Astrocyte (in vitro differentiated cells and primary cell): Measurements from ENCODE around the gene ACTN4. TPM values are rescaled to one million over a fixed set of nuclear protein-coding genes. Genes with fewer than 3 reads are reported as not detected.

ENCODE experiments used
- DNase-seq: peaks from one replicate; pipeline ENCODE4 v3.0.0-alpha.2; 2010; ENCODE audit warnings: low read depth
- FAIRE-seq: peaks from 2 replicates; lab custom pipeline; 2011; peaks lifted over from hg19 to GRCh38; lab: Jason Lieb, UNC
- H2AFZ ChIP-seq: 2 replicates; pipeline ENCODE4 v1.6.0; 2012; ENCODE audit warnings: low read depth, low read length, inconsistent platforms
- H3K27ac ChIP-seq: 2 replicates; pipeline ENCODE4 v1.5.1; 2011; ENCODE audit warnings: low read depth, low read length, inconsistent platforms
- H3K27me3 ChIP-seq: 2 replicates; pipeline ENCODE4 v1.6.0; 2011; ENCODE audit warnings: low read length, inconsistent platforms; ENCODE audit not compliant: insufficient read depth
- H3K36me3 ChIP-seq: 2 replicates; pipeline ENCODE4 v1.5.1; 2011; ENCODE audit warnings: low read length, inconsistent platforms; ENCODE audit not compliant: insufficient read depth
- H3K4me1 ChIP-seq: 2 replicates; pipeline ENCODE4 v1.5.1; 2011; ENCODE audit warnings: low read length, inconsistent platforms; ENCODE audit not compliant: insufficient read depth
- H3K4me2 ChIP-seq: 2 replicates; pipeline ENCODE4 v1.6.0; 2012; ENCODE audit warnings: low read length, inconsistent platforms
- H3K4me3 ChIP-seq: 2 replicates; pipeline ENCODE4 v1.5.1; 2011; ENCODE audit warnings: low read depth, mild to moderate bottlenecking, low read length, inconsistent platforms; ENCODE audit not compliant: insufficient read depth
- H3K79me2 ChIP-seq: 2 replicates; pipeline ENCODE4 v1.6.0; 2012; ENCODE audit warnings: mild to moderate bottlenecking, low read length, inconsistent platforms; ENCODE audit not compliant: insufficient read depth
- H3K9ac ChIP-seq: 2 replicates; pipeline ENCODE4 v1.6.0; 2012; ENCODE audit warnings: mild to moderate bottlenecking, low read length, inconsistent platforms
- H3K9me3 ChIP-seq: 2 replicates; pipeline ENCODE4 v1.5.1; 2012; ENCODE audit warnings: low read depth, mild to moderate bottlenecking, low read length, inconsistent platforms; ENCODE audit not compliant: insufficient read depth
- H4K20me1 ChIP-seq: 2 replicates; pipeline ENCODE4 v1.6.0; 2012; ENCODE audit warnings: low read length, inconsistent platforms; ENCODE audit not compliant: insufficient read depth
- H3K27ac Mint-ChIP-seq: one replicate; pipeline ENCODE4 v1.8.0; 2021; ENCODE audit warnings: mild to moderate bottlenecking, mixed read lengths; ENCODE audit not compliant: unreplicated experiment
- H3K27me3 Mint-ChIP-seq: one replicate; pipeline ENCODE4 v1.8.0; 2021; ENCODE audit warnings: low read depth, mixed read lengths; ENCODE audit not compliant: unreplicated experiment
- H3K36me3 Mint-ChIP-seq: one replicate; pipeline ENCODE4 v1.8.0; 2021; ENCODE audit warnings: low read depth, mixed read lengths; ENCODE audit not compliant: unreplicated experiment
- H3K4me1 Mint-ChIP-seq: one replicate; pipeline ENCODE4 v1.8.0; 2021; ENCODE audit warnings: low read depth, mixed read lengths; ENCODE audit not compliant: unreplicated experiment
- H3K4me3 Mint-ChIP-seq: one replicate; pipeline ENCODE4 v1.8.0; 2021; ENCODE audit warnings: mild to moderate bottlenecking, moderate library complexity, mixed read lengths; ENCODE audit not compliant: unreplicated experiment
- H3K9me3 Mint-ChIP-seq: one replicate; pipeline ENCODE4 v1.8.0; 2021; ENCODE audit warnings: mild to moderate bottlenecking, mixed read lengths; ENCODE audit not compliant: unreplicated experiment
- EZH2 ChIP-seq: IDR thresholded peaks from 2 replicates; pipeline ENCODE4 v1.6.1; 2012; ENCODE audit warnings: mild to moderate bottlenecking, low read length, inconsistent platforms; ENCODE audit not compliant: insufficient read depth
- total RNA-seq: library from RNA; stranded (reverse); gene quantifications from 2 replicates; pipeline ENCODE4 v1.2.1, GENCODE V29; 2021
- TF ChIP-seq, protein P1 (sequence below): IDR thresholded peaks from 2 replicates; pipeline ENCODE4 v1.5.1; 2011; ENCODE audit warnings: low read depth, mild to moderate bottlenecking, inconsistent platforms, low read length, moderate library complexity; ENCODE audit not compliant: insufficient read depth

The ACTN4 gene
- total RNA-seq, 1 donor from 2014 or later, result 879 TPM

DNA sequence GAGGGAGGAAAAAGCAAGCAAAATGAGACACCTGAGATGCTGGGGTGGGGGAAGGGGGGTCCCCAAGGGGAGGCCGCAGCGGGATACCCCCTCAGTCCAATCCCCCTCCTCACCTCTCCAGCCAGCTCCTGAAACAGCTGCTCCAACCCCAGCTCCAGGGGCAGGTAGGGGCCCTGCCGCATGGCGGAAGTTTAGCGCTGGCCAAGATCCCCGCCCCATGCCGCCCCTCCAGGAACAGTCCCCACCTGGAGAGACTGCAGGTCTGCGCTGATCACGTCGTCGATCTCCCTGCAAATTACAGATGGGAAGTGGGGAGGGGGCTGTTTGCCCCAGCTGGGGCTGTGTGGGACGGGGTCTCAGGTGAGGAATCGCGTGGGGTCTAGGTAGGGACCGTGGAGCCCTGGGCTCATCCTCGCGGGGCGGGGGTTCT is 87.8 kb downstream of the ACTN4 start:
- Histone ChIP-seq H3K4me1 (peaks cover 24% of the 10 kb centered on the region), H3K36me3 (peaks cover 17% of the 10 kb centered on the region), H3K9ac (no peak overlapping the region), H3K9me3 (no peaks in the 10 kb centered on the region), H3K79me2 (peaks cover 5% of the 10 kb centered on the region), H3K27ac (no peak overlapping the region), H4K20me1 (peaks cover 45% of the 10 kb centered on the region), H3K4me3 (no peak overlapping the region), H3K4me2 (peak overlapping the region; percentile 64), H2AFZ (no peak overlapping the region), H3K27me3 (no peaks in the 10 kb centered on the region)
- peak overlapping the region; percentile 11 for H3K4me3 Mint-ChIP-seq
- FAIRE-seq, result no peak
- DNase-seq, result no peak
- H3K9me3 Mint-ChIP-seq, result peaks cover 4% of the 10 kb centered on the region
- peak overlapping the region; percentile 26 for H3K27ac Mint-ChIP-seq
- peaks cover 1% of the 10 kb centered on the region for H3K4me1 Mint-ChIP-seq
- peaks cover 13% of the 10 kb centered on the region for H3K36me3 Mint-ChIP-seq
- TF ChIP-seq EZH2, result no peak
- TF ChIP-seq, protein P1, sequence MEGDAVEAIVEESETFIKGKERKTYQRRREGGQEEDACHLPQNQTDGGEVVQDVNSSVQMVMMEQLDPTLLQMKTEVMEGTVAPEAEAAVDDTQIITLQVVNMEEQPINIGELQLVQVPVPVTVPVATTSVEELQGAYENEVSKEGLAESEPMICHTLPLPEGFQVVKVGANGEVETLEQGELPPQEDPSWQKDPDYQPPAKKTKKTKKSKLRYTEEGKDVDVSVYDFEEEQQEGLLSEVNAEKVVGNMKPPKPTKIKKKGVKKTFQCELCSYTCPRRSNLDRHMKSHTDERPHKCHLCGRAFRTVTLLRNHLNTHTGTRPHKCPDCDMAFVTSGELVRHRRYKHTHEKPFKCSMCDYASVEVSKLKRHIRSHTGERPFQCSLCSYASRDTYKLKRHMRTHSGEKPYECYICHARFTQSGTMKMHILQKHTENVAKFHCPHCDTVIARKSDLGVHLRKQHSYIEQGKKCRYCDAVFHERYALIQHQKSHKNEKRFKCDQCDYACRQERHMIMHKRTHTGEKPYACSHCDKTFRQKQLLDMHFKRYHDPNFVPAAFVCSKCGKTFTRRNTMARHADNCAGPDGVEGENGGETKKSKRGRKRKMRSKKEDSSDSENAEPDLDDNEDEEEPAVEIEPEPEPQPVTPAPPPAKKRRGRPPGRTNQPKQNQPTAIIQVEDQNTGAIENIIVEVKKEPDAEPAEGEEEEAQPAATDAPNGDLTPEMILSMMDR, result no peak
- peaks cover 5% of the 10 kb centered on the region for H3K27me3 Mint-ChIP-seq

DNA sequence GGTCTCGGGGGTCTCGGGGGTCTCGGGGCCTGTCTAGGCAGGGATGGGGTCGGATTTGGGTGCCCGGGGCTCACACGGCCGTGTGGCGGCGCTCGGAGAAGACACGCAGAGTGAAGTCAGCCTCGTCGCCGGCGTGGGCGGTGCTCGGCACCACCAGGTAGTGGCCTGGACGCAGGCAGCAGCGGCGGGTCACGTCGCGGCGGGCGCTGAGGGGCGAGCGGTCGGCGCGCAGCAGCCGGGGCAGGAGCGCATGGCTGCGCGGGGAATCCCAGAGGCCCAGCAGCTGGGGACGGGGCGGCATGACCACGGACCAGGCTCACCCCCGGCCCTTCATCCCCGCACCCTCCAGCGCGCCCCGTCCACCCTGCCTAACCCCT is 88.6 kb downstream of the ACTN4 start:
- peaks cover 1% of the 10 kb centered on the region for H3K4me1 Mint-ChIP-seq

More for the DNA sequence above, 88.6 kb downstream of the ACTN4 start:
- H3K27ac ChIP-seq, result no peak overlapping the region
- FAIRE-seq, result no peak
- Mint-ChIP-seq H3K36me3 (peaks cover 8% of the 10 kb centered on the region), H3K27ac (no peak overlapping the region), H3K27me3 (peaks cover 5% of the 10 kb centered on the region), H3K9me3 (peaks cover 4% of the 10 kb centered on the region), H3K4me3 (no peak overlapping the region)
- no peak for DNase-seq
- no peaks in the 10 kb centered on the region for H3K9me3 ChIP-seq
- no peak overlapping the region for H3K9ac ChIP-seq
- peaks cover 11% of the 10 kb centered on the region for H3K36me3 ChIP-seq
- no peak overlapping the region for H3K4me3 ChIP-seq
- H3K4me1 ChIP-seq, result peaks cover 24% of the 10 kb centered on the region
- H2AFZ ChIP-seq, result no peak overlapping the region
- peaks cover 39% of the 10 kb centered on the region for H4K20me1 ChIP-seq
- H3K4me2 ChIP-seq, result peak overlapping the region; percentile 67
- no peaks in the 10 kb centered on the region for H3K27me3 ChIP-seq
- TF ChIP-seq, protein P1, result no peak
- TF ChIP-seq EZH2, result no peak
- H3K79me2 ChIP-seq, result no peaks in the 10 kb centered on the region
